ENCODE data around the gene SHISA8.

SHISA8 gene

DNA sequence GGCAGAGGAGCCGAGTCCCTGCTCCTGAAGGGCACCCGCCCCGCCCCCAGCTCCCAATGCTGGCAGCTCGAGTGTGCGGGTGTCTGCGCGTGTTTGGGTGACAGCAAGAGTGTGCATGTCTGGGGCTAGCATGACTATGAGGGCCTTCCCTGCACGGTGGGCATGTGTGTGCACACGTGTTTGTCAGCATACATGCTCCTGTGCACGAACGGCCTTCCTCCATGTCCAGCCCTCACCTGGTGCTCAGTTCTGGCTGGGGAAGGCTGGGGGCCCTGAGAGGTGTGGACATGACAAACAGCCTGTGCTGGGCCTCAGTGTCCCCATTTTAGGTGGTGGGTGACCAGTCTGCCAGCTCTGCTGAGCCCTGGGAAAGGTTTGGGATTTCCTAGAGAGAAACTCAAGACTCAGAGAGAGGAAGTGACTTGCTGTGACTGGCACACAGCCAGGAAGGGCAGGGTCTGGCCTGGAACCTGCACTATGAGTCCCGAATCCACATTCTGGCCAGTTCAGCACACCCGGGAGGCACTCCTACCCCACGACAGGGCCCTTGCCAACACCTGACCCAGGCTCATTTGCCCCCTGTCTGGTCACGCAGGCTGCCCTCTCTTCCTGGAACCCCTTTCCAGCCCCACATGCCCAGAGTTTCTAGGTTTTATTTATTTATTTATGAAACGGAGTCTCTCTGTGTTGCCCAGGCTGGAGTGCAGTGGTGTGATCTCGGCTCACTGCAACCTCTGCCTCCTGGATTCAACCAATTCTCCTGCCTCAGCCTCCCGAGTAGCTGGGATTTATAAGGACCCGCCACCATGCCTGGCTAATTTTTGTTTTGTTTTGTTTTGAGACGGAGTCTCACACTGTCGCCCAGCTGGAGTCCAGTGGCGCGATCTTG is 3.3 kb upstream of the SHISA8 start:
- no peaks in the 10 kb centered on the region for H4K20me1 ChIP-seq (ENCODE audit: insufficient read depth, low read length)
- TF ChIP-seq, protein P1, sequence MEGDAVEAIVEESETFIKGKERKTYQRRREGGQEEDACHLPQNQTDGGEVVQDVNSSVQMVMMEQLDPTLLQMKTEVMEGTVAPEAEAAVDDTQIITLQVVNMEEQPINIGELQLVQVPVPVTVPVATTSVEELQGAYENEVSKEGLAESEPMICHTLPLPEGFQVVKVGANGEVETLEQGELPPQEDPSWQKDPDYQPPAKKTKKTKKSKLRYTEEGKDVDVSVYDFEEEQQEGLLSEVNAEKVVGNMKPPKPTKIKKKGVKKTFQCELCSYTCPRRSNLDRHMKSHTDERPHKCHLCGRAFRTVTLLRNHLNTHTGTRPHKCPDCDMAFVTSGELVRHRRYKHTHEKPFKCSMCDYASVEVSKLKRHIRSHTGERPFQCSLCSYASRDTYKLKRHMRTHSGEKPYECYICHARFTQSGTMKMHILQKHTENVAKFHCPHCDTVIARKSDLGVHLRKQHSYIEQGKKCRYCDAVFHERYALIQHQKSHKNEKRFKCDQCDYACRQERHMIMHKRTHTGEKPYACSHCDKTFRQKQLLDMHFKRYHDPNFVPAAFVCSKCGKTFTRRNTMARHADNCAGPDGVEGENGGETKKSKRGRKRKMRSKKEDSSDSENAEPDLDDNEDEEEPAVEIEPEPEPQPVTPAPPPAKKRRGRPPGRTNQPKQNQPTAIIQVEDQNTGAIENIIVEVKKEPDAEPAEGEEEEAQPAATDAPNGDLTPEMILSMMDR (IDR thresholded peaks at IDR 0.05; ENCODE audit: low read length), result no peak
- no peak for TF ChIP-seq EZH2 (IDR thresholded peaks at IDR 0.05; ENCODE audit: borderline replicate concordance, low read length)
- H2AFZ ChIP-seq (ENCODE audit: low read length), result no peak overlapping the region
- H3K27ac ChIP-seq (ENCODE audit: low read depth, low read length, poor library complexity, severe bottlenecking), result no peak overlapping the region
- no peaks in the 10 kb centered on the region for H3K36me3 ChIP-seq (ENCODE audit: insufficient read depth, low read length)
- H3K4me3 ChIP-seq (ENCODE audit: low read depth, low read length, poor library complexity, severe bottlenecking), result no peak overlapping the region
- H3K9ac ChIP-seq (ENCODE audit: low read length), result no peak overlapping the region
- H3F3A ChIP-seq (ENCODE audit: insufficient read depth, low read length), result no peaks in the 10 kb centered on the region
- H3K79me2 ChIP-seq (ENCODE audit: insufficient read depth, low read length), result no peaks in the 10 kb centered on the region
- H3K9me3 ChIP-seq (ENCODE audit: low read length), result no peaks in the 10 kb centered on the region
- no peaks in the 10 kb centered on the region for H3K9me2 ChIP-seq (ENCODE audit: low read depth, low read length)
- no peak overlapping the region for H3K4me2 ChIP-seq (ENCODE audit: low read length)
- peaks cover 19% of the 10 kb centered on the region; the same call in 1 of the 2 replicates for H3K27me3 ChIP-seq (ENCODE audit: insufficient read depth, low read length)
- H3K4me1 ChIP-seq (ENCODE audit: insufficient read depth, low read length, severe bottlenecking), result peaks cover 29% of the 10 kb centered on the region

DNA sequence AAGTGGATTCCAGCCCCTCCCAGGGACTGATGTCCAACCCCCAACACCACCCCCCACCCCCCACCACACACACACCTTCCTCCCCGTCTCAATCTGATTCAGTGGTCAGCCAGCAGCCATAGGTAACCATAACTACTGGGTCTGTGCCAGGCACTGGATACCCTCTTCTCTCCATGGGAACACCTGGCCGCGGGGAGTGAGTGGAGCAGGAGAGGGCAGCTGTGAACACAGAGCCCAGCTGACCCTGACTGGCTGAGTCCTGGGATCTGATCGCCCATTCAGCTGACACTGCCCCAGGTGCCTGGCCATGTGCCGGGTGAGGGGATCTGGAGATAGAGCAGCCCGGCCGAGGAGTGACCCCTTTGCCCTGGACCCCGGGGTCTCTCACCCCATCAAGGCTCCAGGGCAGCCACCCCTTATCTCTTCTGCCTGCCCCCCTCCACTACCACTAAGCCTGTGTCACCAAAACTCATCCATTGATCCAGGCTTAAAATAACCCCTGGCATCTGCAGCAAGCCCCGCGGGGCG is 2.6 kb upstream of the SHISA8 start:
- Histone ChIP-seq H3K9me2 (ENCODE audit: low read depth, low read length) (no peaks in the 10 kb centered on the region), H3K27ac (ENCODE audit: low read depth, low read length, poor library complexity, severe bottlenecking) (no peak overlapping the region), H3K9ac (ENCODE audit: low read length) (no peak overlapping the region), H3K27me3 (ENCODE audit: insufficient read depth, low read length) (peaks cover 21% of the 10 kb centered on the region; the same call in 1 of the 2 replicates), H3K4me3 (ENCODE audit: low read depth, low read length, poor library complexity, severe bottlenecking) (no peak overlapping the region), H3K36me3 (ENCODE audit: insufficient read depth, low read length) (no peaks in the 10 kb centered on the region), H3K4me1 (ENCODE audit: insufficient read depth, low read length, severe bottlenecking) (peaks cover 29% of the 10 kb centered on the region), H4K20me1 (ENCODE audit: insufficient read depth, low read length) (no peaks in the 10 kb centered on the region), H3K79me2 (ENCODE audit: insufficient read depth, low read length) (no peaks in the 10 kb centered on the region), H3K4me2 (ENCODE audit: low read length) (no peak overlapping the region), H2AFZ (ENCODE audit: low read length) (no peak overlapping the region), H3F3A (ENCODE audit: insufficient read depth, low read length) (no peaks in the 10 kb centered on the region), H3K9me3 (ENCODE audit: low read length) (no peaks in the 10 kb centered on the region)
- no peak for TF ChIP-seq EZH2 (IDR thresholded peaks at IDR 0.05; ENCODE audit: borderline replicate concordance, low read length)
- TF ChIP-seq, protein P1 (IDR thresholded peaks at IDR 0.05; ENCODE audit: low read length), result no peak

DNA sequence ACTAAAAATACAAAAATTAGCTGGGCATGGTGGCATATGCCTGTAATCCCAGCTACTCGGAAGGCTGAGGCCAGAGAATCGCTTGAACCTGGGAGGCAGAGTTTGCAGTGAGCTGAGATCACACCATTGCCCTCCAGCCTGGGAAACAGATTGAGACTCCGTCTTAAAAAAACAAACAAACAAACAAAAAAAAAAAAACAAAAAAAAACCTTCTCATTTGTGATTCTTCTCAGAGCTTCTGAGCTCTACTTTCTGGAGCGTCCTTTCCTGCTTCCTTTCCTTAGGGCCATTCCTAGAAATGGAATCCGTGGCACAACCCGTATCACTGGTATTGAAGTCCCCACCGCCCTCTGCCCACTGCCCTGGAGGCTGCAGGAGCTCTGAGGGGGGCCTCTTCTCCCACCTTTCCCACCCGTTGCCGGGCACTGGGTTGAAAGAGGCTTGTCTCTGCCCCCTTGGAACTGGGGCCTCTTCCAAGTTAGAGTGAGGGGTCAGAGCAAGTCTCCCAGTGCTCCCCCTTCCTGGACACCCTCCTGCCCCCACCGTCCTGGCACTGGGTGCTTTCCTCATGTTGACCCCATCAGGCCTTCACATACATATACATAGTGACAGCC is 2.0 kb upstream of the SHISA8 start:
- no peaks in the 10 kb centered on the region for H3K9me2 ChIP-seq (ENCODE audit: low read depth, low read length)
- H3K4me1 ChIP-seq (ENCODE audit: insufficient read depth, low read length, severe bottlenecking), result peaks cover 29% of the 10 kb centered on the region
- no peaks in the 10 kb centered on the region for H3F3A ChIP-seq (ENCODE audit: insufficient read depth, low read length)
- TF ChIP-seq, protein P1 (IDR thresholded peaks at IDR 0.05; ENCODE audit: low read length), result no peak
- no peak for TF ChIP-seq EZH2 (IDR thresholded peaks at IDR 0.05; ENCODE audit: borderline replicate concordance, low read length)
- peaks cover 27% of the 10 kb centered on the region; the same call in 1 of the 2 replicates for H3K27me3 ChIP-seq (ENCODE audit: insufficient read depth, low read length)
- no peaks in the 10 kb centered on the region for H3K79me2 ChIP-seq (ENCODE audit: insufficient read depth, low read length)
- no peak overlapping the region for H3K4me3 ChIP-seq (ENCODE audit: low read depth, low read length, poor library complexity, severe bottlenecking)
- no peak overlapping the region for H2AFZ ChIP-seq (ENCODE audit: low read length)
- H3K4me2 ChIP-seq (ENCODE audit: low read length), result no peak overlapping the region
- no peak overlapping the region for H3K27ac ChIP-seq (ENCODE audit: low read depth, low read length, poor library complexity, severe bottlenecking)
- no peaks in the 10 kb centered on the region for H3K9me3 ChIP-seq (ENCODE audit: low read length)
- no peaks in the 10 kb centered on the region for H3K36me3 ChIP-seq (ENCODE audit: insufficient read depth, low read length)
- H4K20me1 ChIP-seq (ENCODE audit: insufficient read depth, low read length), result no peaks in the 10 kb centered on the region
- no peak overlapping the region for H3K9ac ChIP-seq (ENCODE audit: low read length)

All from OCI-LY1 (cell line).